Activated naive CD8-positive, alpha-beta T cell treated with anti-CD3 and anti-CD28 coated beads, Interleukin-2, amount 50 U/mL, for 24 hours (primary cell): ENCODE results near the gene TUBA4B.

Source experiments
- ATAC-seq: fragments of 150-1000 bp; cut with Tn5 transposase; one replicate; pipeline ENCODE4 v1.10.0; 2021
- DNase-seq: peaks from one replicate; pipeline ENCODE4 v3.0.0; 2021
- H3K27ac Mint-ChIP-seq: one replicate; pipeline ENCODE4 v1.8.0; 2021; ENCODE audit warnings: mild to moderate bottlenecking, mixed read lengths
- H3K27me3 Mint-ChIP-seq: one replicate; pipeline ENCODE4 v1.8.0; 2021; ENCODE audit warnings: mixed read lengths
- H3K36me3 Mint-ChIP-seq: one replicate; pipeline ENCODE4 v1.8.0; 2021; ENCODE audit warnings: low read depth, mixed read lengths
- H3K4me1 Mint-ChIP-seq: one replicate; pipeline ENCODE4 v1.8.0; 2021; ENCODE audit warnings: mixed read lengths
- H3K4me3 Mint-ChIP-seq: one replicate; pipeline ENCODE4 v1.8.0; 2021; ENCODE audit warnings: mild to moderate bottlenecking, moderate library complexity, mixed read lengths
- H3K9me3 Mint-ChIP-seq: one replicate; pipeline ENCODE4 v1.8.0; 2021; ENCODE audit warnings: mixed read lengths

TUBA4B gene

DNA sequence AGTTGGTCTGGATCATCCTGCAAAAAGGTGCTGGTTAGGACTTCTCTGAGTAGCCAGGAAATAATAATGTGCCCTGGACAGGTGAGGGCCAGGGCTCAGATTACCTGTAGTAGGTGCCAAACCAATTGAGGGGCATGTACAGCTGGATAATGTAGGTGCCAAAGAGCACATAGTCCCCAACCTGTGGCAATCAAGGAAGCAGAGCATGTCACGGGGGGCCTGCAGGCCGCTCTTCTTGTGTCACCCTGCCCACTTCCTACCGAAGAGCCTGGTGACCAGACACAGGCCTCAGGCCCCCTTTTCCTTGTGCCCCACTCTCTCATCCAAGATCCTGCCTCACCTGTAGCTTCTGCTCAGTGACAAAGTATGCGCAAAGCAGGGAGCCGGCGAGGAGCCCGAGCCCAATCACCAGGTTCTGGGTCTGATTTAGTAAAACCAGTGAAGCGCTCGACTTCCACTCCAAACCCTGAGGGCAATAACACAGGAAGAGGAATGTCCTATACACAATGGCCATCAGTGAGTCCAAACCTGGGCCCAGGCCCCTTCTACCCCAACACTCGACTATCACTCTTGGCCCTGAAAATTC is 39.5 kb upstream of the TUBA4B start:
- no peak for ATAC-seq
- Mint-ChIP-seq H3K36me3 (peaks cover 37% of the 10 kb centered on the region), H3K27ac (no peak overlapping the region), H3K27me3 (no peaks in the 10 kb centered on the region), H3K4me3 (no peak overlapping the region), H3K9me3 (no peaks in the 10 kb centered on the region), H3K4me1 (peaks cover 40% of the 10 kb centered on the region)
- DNase-seq, result no peak

DNA sequence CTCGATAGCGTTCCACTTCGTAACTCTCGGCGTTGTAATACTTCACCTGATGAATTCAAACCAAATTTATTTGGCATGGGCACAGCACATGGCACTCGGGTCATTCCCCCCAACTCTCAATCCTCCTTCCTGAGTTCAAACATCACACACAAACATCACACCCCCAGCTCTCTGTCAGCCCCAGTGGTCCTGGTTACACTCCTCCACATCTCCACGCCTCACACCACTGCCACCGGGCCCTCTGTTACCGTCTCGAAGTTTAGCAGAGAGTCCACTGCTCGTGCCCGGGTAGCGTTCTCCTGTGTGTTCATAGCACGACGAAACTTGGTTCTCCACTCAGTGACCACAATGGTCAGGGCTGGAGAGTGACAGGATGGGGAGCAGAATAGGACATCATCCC is 38.9 kb upstream of the TUBA4B start:
- Mint-ChIP-seq H3K9me3 (no peaks in the 10 kb centered on the region), H3K36me3 (peaks cover 37% of the 10 kb centered on the region), H3K4me1 (peaks cover 38% of the 10 kb centered on the region), H3K4me3 (no peak overlapping the region), H3K27ac (no peak overlapping the region), H3K27me3 (no peaks in the 10 kb centered on the region)
- ATAC-seq (no peak), DNase-seq (no peak)

DNA sequence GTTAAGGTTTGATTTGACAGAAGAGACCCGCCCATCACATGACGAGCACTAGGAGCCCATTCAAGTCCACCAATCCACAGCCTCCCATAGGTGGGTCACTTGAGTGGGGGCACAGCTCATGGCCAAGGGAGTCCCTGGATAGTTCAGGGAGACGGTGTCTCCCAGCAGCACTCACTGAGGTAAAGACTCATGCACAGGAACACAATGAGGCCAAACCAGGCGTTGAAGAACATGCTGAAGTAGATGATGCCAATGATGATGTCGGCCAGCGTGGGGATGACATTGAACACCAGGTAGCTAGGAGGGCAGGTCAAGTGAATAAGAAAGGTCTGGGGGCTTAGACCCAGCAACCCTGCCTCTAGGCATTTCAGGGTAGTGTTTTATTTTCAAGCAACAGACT is 38.3 kb upstream of the TUBA4B start:
- DNase-seq (no peak), ATAC-seq (no peak)
- peaks cover 35% of the 10 kb centered on the region for H3K36me3 Mint-ChIP-seq
- no peak overlapping the region for H3K4me3 Mint-ChIP-seq
- H3K4me1 Mint-ChIP-seq, result peaks cover 34% of the 10 kb centered on the region
- no peaks in the 10 kb centered on the region for H3K27me3 Mint-ChIP-seq
- H3K27ac Mint-ChIP-seq, result no peak overlapping the region
- H3K9me3 Mint-ChIP-seq, result no peaks in the 10 kb centered on the region

DNA sequence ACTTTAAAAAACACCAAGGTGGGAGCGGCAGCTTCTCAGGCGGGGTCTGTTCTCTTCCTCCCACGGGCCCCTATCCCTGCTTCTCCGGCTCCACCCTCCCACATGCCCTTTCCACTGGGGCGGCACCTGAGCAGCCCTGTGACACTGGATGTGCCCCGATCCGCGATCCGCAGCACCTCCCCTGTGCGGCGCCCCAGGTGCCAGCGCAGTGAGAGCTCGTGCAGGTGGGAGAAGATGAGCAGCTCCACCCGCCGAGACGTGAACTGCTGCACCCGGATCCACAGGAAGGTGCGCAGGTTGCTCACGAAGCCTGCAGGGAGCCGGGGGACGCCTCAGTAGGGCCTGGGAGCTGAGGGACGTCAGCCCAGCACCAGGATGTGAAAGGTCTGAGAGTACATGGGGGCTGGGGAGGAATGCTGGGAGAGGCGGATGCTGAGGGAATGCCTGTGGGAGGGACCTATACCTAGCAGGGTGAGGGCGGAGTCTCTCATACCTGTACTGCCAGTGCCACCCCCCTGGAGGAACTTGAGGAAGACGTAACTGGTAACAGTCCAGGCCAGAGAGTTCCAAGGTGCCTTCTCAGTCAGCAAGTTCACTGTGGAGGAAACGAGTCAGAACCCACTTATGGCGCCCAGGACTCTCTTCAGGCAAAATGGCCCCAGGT is 37.0 kb upstream of the TUBA4B start:
- Mint-ChIP-seq H3K27me3 (no peaks in the 10 kb centered on the region), H3K36me3 (peaks cover 36% of the 10 kb centered on the region), H3K9me3 (no peaks in the 10 kb centered on the region), H3K27ac (no peak overlapping the region), H3K4me3 (no peak overlapping the region), H3K4me1 (peaks cover 23% of the 10 kb centered on the region)
- no peak for ATAC-seq
- no peak for DNase-seq

DNA sequence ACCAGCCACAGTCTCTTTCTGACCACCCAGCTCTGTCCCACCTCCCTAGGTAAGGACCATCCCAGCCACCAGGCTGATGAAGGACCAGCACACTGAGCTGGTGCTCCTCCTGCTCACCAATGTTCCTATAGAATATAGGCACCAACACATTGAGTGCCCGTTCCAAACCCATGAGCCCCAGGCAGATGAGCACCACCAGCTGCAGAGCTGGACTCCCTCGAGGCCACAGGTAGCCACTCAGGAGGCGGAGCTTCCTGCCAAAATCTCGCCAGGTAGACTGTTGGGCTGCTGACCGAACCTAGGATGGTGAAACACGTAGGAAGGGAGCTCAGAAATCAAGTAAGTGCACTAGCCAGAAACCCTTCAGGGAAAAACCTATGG is 36.5 kb upstream of the TUBA4B start:
- no peaks in the 10 kb centered on the region for H3K9me3 Mint-ChIP-seq
- no peak overlapping the region for H3K27ac Mint-ChIP-seq
- DNase-seq (no peak), ATAC-seq (no peak)
- peaks cover 36% of the 10 kb centered on the region for H3K36me3 Mint-ChIP-seq
- no peaks in the 10 kb centered on the region for H3K27me3 Mint-ChIP-seq
- H3K4me1 Mint-ChIP-seq, result peaks cover 18% of the 10 kb centered on the region
- H3K4me3 Mint-ChIP-seq, result peak overlapping the region; percentile 25

DNA sequence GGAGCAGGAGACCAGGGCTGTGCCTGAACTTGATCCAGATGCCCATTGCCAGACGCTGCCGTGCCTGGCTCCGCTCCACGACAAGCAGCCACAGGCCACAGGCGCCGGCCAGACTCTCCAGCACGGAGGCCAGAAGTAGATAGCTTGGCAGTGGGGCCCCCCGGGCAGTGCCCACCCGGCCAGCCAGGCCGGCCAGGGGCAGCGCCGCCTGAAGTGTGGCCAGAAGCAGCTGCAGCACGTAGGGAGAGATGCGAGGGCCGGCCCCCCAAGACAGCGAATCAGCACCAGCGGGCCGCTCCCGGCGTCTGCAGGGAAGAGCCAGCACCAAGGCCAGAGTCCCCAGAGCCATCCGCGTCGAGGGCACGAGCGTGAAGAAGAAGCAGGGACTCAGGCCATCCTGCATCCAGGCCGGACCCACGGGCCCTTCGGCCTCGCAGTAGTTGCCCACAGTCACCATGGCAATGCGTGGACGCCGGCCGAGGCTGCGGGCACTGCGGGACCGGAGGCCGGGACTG is 34.8 kb upstream of the TUBA4B start:
- H3K4me3 Mint-ChIP-seq, result peak overlapping the region; percentile 83
- no peak for DNase-seq
- peak overlapping the region; percentile 81 for H3K27ac Mint-ChIP-seq
- H3K36me3 Mint-ChIP-seq, result peaks cover 34% of the 10 kb centered on the region
- peak; percentile 50 for ATAC-seq
- no peaks in the 10 kb centered on the region for H3K27me3 Mint-ChIP-seq
- peaks cover 18% of the 10 kb centered on the region for H3K4me1 Mint-ChIP-seq
- H3K9me3 Mint-ChIP-seq, result no peaks in the 10 kb centered on the region

DNA sequence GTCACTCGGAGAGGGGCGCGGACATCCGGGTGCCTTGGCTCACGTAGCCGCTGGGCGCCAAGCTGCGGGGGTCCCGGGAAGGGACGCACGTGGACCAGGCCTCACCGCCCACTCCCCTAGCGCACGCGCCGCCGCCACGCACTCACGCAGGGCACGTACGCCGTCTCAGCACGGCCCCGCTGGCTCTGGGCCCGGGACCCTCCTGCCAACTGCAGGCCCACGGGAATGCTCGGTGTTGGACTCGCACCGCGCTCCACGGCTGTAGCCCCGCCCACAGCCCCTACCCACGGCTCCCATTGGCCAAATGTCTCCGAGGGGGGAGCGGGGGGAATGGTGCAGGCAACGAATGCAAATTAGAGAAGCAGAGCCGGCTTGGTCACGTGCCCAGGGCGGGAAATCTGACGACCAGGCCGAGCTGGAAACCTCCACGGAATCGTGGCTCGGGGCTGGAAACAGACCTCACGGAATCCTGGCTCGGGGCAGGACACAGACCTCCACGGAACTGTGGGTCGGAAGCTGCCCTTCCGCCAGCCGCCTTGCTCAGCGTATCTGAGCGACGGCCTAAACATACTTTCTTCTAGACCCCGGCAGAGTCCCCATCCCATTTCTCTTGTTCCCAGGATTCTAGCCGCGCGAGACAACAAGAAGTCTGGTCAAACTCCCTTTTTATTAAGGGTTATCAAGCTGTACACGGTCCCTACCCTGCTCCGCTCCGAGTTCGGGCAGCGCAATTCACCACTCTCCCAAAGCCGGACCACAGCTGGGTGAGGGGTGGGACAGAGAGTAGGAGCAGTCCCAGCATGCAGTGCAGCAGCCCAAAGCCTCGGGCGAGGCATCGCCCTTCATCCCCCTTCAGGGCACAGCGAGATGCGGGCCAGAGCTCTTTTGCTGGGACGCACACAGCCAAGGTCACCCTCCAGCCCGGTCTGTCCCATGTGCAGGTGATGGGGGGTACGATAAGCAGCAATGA is 34.0 kb upstream of the TUBA4B start, which contains the start of gene ABCB6:
TSS of gene ABCB6 (minus strand) at position 227 of the 970 bp plus-strand sequence. CDS start 285 bp downstream, outside the sequence.
- peaks cover 39% of the 10 kb centered on the region for H3K36me3 Mint-ChIP-seq
- peak; percentile 89 for DNase-seq

DNA sequence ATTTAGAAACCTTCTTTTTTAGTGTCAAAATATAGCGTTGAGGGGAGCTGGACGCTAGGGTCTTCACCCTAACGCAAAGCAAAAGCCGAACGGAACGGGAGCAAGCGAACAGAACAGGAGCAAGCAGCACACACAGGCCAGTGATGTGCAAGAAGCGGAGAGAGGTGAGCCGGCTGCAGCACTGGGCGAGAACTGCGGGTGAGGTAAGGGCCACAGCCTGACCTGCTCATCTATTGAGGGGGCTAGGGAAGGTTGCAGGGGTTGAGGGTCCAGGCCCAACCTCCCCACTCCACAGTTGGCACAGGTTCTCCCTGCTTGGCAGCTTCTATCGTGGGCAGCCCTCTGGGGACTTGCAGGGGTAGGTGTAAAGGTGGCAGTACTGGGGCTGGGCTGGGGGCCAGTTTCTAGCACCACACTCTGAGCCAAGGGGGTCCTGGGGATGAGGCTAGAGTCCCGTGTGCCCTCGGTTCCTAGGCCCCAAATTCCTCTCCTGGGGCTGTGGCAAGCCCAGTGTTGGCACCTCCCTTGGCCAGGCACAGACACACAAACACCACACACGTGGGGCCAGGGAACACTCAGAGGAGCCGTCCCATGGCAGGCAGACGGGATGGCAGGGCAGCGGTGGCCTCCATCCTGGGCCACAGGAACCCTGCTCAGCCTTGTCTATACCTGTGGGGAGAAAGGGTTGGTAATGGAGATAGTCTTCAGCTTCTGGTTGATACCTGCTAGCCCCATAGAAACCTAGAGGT is 33.1 kb upstream of the TUBA4B start:
- no peaks in the 10 kb centered on the region for H3K9me3 Mint-ChIP-seq
- H3K27me3 Mint-ChIP-seq, result no peaks in the 10 kb centered on the region
- ATAC-seq (no peak), DNase-seq (no peak)
- H3K4me1 Mint-ChIP-seq, result peaks cover 18% of the 10 kb centered on the region
- no peak overlapping the region for H3K4me3 Mint-ChIP-seq
- H3K27ac Mint-ChIP-seq, result no peak overlapping the region
- peaks cover 37% of the 10 kb centered on the region for H3K36me3 Mint-ChIP-seq

More for the DNA sequence above, 34.0 kb upstream of the TUBA4B start, which contains the start of gene ABCB6:
- H3K27ac Mint-ChIP-seq, result peak within 1 kb of the TSS; percentile 81
- H3K9me3 Mint-ChIP-seq, result no peaks in the 10 kb centered on the region
- H3K4me3 Mint-ChIP-seq, result peak within 1 kb of the TSS; percentile 83
- no peaks in the 10 kb centered on the region for H3K27me3 Mint-ChIP-seq
- peak; percentile 79 for ATAC-seq
- peaks cover 18% of the 10 kb centered on the region for H3K4me1 Mint-ChIP-seq

DNA sequence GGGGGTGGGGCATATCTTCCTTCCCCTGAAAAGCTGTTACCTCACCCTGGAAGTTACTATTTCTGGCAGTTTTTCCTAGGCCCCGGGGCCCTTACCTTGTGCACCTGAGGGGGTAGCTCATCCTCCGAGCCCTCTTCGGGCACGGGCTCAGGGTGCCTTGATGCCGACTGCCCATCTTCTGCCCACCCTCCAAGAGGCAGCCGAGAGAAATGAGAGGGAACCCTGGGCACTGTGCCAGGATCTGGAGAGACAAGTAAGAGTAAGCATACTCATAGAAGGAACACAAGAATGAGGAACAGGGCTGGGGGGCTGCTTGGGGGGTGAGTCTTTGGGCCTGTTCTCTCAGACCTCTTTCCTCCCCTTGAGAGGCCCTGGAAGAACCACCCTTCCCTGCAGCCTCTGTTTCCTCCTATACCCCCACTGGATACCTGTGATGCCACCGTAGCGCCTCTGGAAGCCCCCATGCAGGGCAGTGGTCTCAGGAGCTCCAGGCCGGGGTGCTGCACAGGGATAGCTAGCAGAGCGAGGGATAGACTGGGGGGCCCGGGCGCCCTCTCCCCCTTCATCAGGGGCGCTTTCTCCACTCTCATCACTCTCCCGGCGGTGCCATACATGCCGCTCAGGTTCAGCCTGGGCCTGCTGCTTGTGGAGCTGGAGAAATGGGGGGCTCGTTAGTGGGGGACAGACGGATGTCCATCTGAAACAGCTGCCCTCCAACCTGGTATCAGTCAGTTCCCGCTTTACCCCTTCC is 32.2 kb upstream of the TUBA4B start:
- Mint-ChIP-seq H3K27ac (no peak overlapping the region), H3K9me3 (no peaks in the 10 kb centered on the region), H3K27me3 (no peaks in the 10 kb centered on the region), H3K4me3 (no peak overlapping the region), H3K4me1 (peaks cover 18% of the 10 kb centered on the region), H3K36me3 (peaks cover 41% of the 10 kb centered on the region)
- no peak for DNase-seq
- no peak for ATAC-seq

DNA sequence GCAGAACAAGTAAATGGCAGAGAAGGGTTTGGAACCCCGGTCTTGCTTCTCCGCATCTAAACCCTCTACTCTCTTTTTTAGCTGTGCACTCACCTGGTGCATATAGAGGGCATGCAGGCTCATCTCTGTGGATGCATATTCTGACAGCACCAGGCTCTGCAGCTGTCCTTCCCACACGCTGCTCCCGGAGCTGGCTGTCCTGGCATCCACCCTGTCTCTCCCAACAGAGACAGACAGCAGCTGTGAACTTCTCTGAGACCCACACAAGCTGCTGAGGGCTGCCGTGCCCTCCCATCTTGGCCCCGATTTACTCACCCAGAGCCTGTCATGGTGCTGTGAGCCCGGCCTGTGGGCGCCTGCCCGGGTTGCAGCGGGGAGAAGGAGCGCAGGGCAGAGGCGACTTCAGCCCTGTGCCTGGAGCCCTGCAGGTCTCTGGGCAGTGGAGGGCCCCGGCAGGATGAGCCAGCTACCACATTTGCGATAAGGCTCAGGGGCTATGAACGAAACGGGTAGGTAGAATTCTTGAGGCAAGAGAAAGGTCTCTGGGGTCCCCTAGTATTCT is 31.0 kb upstream of the TUBA4B start:
- H3K36me3 Mint-ChIP-seq, result peaks cover 45% of the 10 kb centered on the region
- peaks cover 13% of the 10 kb centered on the region for H3K4me1 Mint-ChIP-seq
- ATAC-seq, result no peak
- H3K4me3 Mint-ChIP-seq, result no peak overlapping the region
- DNase-seq, result no peak
- no peaks in the 10 kb centered on the region for H3K9me3 Mint-ChIP-seq
- no peak overlapping the region for H3K27ac Mint-ChIP-seq
- H3K27me3 Mint-ChIP-seq, result no peaks in the 10 kb centered on the region

DNA sequence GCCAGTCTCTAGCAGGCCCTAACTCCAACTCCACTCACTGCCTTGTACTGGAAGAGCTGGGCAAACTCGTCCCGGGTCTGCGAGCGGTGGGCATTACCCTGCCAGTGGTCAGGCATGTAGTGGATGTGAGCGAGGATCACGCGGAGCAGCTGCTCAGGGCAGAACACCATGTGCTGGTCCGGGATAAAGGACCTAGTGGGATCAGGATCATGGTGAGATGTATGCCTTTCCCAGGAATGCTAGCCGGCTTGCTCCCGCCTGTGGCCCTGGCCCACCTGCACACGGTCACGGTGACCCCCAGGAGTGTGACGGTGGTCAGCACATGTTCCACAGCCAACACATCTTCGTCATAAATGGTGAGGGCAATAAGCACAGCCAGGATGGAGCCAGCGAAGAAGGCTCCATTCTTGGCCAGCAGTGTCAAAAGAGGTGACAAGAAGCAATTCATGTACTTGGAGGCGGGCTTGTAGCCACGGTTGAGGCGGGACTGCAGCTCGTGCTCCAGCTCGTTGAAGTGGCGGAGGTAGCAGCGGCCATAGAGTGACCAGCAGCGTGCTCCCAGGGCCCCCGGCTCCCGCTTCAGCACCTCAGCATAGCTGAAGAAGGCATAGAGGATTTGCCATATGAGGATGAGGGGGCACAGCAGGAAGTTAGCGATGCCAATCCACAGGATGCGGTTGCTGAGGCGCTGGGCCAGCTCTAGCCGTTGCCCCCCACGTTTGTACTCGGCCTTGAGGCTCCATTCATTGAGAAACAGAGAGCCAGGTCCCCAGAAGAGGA is 29.0 kb upstream of the TUBA4B start:
- no peak overlapping the region for H3K27ac Mint-ChIP-seq
- H3K4me1 Mint-ChIP-seq, result peaks cover 19% of the 10 kb centered on the region

DNA sequence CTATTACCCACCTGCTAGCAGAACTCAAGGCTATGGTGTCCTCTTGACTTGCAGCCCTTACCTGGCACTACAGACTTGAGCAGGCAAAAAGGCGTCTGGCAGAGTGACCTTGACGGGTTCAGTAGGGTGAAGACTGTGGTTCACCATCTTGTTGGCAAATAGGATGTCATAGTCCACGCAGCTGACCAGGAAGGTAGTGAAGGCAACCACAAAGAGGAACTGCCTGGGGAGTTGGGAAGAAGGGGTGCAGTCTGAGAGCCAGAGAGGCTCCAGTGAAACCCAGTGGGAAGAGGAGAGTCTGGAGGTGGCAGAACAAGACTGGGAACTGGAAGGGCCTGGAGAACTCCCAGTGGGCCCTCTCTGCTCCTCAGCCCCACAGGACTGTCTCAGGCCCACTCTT is 27.7 kb upstream of the TUBA4B start:
- Mint-ChIP-seq H3K4me1 (peaks cover 19% of the 10 kb centered on the region), H3K27me3 (no peaks in the 10 kb centered on the region), H3K36me3 (peaks cover 39% of the 10 kb centered on the region), H3K9me3 (no peaks in the 10 kb centered on the region), H3K27ac (no peak overlapping the region), H3K4me3 (no peak overlapping the region)
- ATAC-seq (no peak), DNase-seq (no peak)

More for the DNA sequence above, 29.0 kb upstream of the TUBA4B start:
- ATAC-seq, result no peak
- H3K9me3 Mint-ChIP-seq, result no peaks in the 10 kb centered on the region
- H3K36me3 Mint-ChIP-seq, result peaks cover 39% of the 10 kb centered on the region
- H3K4me3 Mint-ChIP-seq, result no peak overlapping the region
- no peaks in the 10 kb centered on the region for H3K27me3 Mint-ChIP-seq
- DNase-seq, result no peak
